ENCODE data around the gene FAM107A.

The FAM107A gene

GRCh38 chr3:58591517-58592510, 14.6 kb upstream of the FAM107A start:
- DNase-seq, result no peak

- no peak for DNase-seq
Measured at GRCh38 chr3:58588030-58588614, 10.9 kb upstream of the FAM107A start.

- no peak for DNase-seq
Measured at GRCh38 chr3:58586776-58587192, 9.6 kb upstream of the FAM107A start.

GRCh38 chr3:58585994-58586393, 8.8 kb upstream of the FAM107A start:
- DNase-seq, result no peak

- DNase-seq, result peak; percentile 33
Measured at GRCh38 chr3:58585005-58585786, 8.0 kb upstream of the FAM107A start.

DNA sequence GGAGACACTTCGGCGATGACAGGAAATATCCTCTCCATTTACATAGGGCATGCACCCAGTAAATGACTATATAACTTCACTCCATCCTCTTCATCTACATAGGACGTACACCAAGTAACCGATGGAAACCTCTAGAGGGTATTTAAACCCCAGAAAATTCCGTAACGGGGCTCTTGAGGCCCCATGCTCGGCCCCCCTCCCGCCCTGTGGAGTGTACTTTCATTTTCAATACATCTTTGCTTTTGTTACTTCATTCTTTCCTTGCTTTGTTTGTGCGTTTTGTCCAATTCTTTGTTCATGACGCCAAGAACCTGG, 7.5 kb upstream of the FAM107A start:
- no peak for DNase-seq

- DNase-seq, result no peak
Measured at GRCh38 chr3:58581328-58582091, 4.3 kb upstream of the FAM107A start.

- DNase-seq, result no peak
Measured at GRCh38 chr3:58580826-58581327, 3.7 kb upstream of the FAM107A start.

- DNase-seq, result no peak
Measured at GRCh38 chr3:58578873-58579272, 1.7 kb upstream of the FAM107A start.

DNA sequence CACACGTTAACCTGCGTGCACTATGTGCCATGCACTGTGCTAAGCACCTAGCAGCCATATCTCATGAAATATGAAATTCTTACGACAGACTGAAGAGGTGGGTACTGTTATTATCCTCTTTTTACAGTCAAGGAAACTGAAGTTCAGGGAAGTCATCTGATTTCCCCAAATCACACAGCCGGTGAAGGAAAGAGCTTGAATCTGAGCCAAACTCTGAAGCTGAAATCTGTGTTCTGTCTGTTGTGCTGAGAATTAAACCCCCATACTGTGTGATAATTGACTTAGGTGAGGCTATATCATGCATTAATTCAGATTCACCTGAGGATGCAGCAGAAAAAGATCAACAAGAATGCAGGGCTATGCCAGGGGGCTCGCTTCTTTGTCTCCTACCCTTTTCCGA, 475 bp downstream of the FAM107A start:
- DNase-seq, result no peak

- no peak for DNase-seq
Measured at GRCh38 chr3:58575971-58576652, 1.1 kb downstream of the FAM107A start.

GRCh38 chr3:58574682-58575081, 2.5 kb downstream of the FAM107A start:
- DNase-seq, result no peak

DNA sequence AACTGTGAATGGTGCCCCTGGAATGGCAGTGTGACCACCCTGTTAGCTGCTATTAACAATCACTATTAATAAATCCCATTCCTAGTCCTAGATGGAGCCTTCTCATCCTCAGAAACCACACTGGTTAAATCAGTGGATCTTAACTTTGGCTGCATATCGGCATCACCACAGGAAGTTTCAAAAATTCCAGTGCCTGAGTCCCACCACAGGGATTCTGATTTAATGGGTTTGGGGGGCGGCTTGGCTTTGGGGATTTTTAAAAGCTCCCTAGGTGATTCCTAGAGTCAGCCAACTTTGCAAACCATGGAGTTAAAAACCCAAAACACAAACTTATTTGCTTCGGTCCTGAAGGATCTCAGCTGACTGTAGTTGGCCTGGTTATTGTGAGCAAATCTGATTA, 3.1 kb downstream of the FAM107A start:
- no peak for DNase-seq

- DNase-seq, result no peak
Measured at GRCh38 chr3:58573640-58574039, 3.6 kb downstream of the FAM107A start.

- no peak for DNase-seq
Measured at GRCh38 chr3:58572634-58573230, 4.5 kb downstream of the FAM107A start.

GRCh38 chr3:58572013-58572633, 5.1 kb downstream of the FAM107A start:
- DNase-seq, result no peak

- DNase-seq, result no peak
Measured at GRCh38 chr3:58570851-58571250, 6.3 kb downstream of the FAM107A start.

DNA sequence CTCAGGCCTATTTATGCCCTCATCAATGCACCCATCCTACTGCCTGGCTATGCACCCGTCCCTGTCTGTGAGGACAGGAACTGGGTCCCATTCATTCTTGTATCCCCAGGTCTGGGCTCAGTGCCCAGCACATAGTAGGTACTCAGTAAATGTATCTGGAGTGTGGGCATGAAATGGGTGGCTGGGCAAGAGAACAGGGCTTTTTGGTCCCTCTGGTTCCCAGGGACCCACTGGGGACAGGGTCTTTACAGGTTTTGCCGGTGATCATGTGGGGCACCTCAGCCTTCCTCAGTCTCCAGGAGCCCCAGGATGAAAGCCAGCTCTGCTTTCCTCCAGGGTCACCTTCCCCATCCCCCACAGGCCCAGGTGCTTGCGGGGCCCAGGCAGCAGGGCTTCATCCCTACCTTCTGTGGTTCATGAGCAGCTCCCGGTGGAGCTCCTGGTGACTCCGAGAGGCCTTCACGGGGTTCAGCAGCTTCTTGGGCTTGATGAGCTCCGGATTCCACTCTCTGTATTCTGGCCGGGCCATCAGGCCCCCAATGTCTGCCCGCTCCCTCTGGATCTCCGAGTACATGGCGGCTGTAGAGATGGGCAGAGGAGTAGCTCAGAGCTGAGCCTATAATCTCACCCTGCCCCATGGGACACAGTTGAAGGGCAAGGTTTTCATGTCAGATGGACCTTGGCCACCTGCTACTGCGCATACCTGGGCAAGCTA, 7.7 kb downstream of the FAM107A start:
- no peak for DNase-seq

- peak; percentile 58 for DNase-seq
Measured at GRCh38 chr3:58568572-58569286, 8.5 kb downstream of the FAM107A start.

GRCh38 chr3:58567251-58567515, 10.0 kb downstream of the FAM107A start:
- no peak for DNase-seq
